ENCODE data around the gene HS2ST1.
"Not testable (repeated sequence)": the region's sequence is repeated elsewhere in the genome, so short reads cannot be mapped to it uniquely, and the experiment has no call there.

HS2ST1 gene

GRCh38 chr1:86948212-86948611, 33.8 kb downstream of the HS2ST1 start:
- Histone ChIP-seq H3K4me1 (ENCODE audit: control insufficient read depth, insufficient read depth, low read length) (peaks cover 10% of the 10 kb centered on the region), H3K4me3 (ENCODE audit: low read depth, low read length) (no peak overlapping the region), H3K36me3 (ENCODE audit: control insufficient read depth, insufficient read depth, low read length) (0 out of 2 replicates have a peak, but pooled peaks cover 2% of the 10 kb centered on the region), H3K27me3 (ENCODE audit: control insufficient read depth, insufficient read depth, low read length) (no peaks in the 10 kb centered on the region), H3K27ac (ENCODE audit: low read depth, low read length) (no peak overlapping the region), H3K9me3 (ENCODE audit: control insufficient read depth, insufficient read depth, low read depth, low read length) (no peaks in the 10 kb centered on the region), H3K9ac (ENCODE audit: low read length) (no peak overlapping the region)

DNA sequence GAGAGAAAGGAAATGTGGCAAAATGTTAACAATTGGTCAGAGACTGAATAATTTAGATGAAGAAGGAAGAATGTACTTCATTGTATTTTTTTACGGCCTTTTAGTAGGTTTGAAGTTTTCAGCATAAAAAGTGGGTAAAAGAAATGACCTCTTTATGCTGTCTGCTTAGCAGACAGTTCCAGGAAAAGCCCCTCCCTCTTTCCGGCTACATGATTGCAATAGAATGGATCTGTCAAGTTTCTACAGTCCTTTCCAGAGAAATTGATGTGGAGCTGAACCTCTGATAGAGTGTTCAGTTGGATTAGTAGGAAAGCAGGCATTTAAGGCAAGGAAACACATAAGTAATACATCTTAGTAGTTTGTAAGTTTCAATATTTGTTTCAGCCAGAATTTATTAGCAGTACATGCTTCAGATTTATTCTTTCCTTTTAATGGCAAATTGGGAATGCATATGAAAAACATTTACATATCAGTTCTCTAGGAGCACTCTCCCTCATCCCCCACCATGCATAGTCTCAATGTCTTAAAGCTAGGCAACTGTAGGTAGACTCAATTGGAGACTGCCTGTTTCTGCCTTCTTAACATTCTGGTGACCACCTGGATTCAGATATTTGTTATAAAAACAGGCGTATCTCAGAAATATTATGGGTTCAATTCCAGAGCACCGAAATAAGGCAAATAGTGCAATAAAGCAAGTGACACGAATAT, 36.4 kb downstream of the HS2ST1 start:
- no peak overlapping the region for H3K4me3 ChIP-seq (ENCODE audit: low read depth, low read length)
- H3K9ac ChIP-seq (ENCODE audit: low read length) = no peak overlapping the region
- H3K4me1 ChIP-seq (ENCODE audit: control insufficient read depth, insufficient read depth, low read length) = peaks cover 10% of the 10 kb centered on the region
- no peak overlapping the region for H3K27ac ChIP-seq (ENCODE audit: low read depth, low read length)
- no peaks in the 10 kb centered on the region for H3K27me3 ChIP-seq (ENCODE audit: control insufficient read depth, insufficient read depth, low read length)
- no peaks in the 10 kb centered on the region for H3K9me3 ChIP-seq (ENCODE audit: control insufficient read depth, insufficient read depth, low read depth, low read length)
- 0 out of 2 replicates have a peak, but pooled peaks cover 2% of the 10 kb centered on the region for H3K36me3 ChIP-seq (ENCODE audit: control insufficient read depth, insufficient read depth, low read length)

- H3K9ac ChIP-seq (ENCODE audit: low read length) = no peak overlapping the region
- H3K9me3 ChIP-seq (ENCODE audit: control insufficient read depth, insufficient read depth, low read depth, low read length) = no peaks in the 10 kb centered on the region
- H3K4me3 ChIP-seq (ENCODE audit: low read depth, low read length) = no peak overlapping the region
- 0 out of 2 replicates have a peak, but pooled peaks cover 2% of the 10 kb centered on the region for H3K36me3 ChIP-seq (ENCODE audit: control insufficient read depth, insufficient read depth, low read length)
- H3K4me1 ChIP-seq (ENCODE audit: control insufficient read depth, insufficient read depth, low read length) = peaks cover 10% of the 10 kb centered on the region
- H3K27ac ChIP-seq (ENCODE audit: low read depth, low read length) = no peak overlapping the region
- no peaks in the 10 kb centered on the region for H3K27me3 ChIP-seq (ENCODE audit: control insufficient read depth, insufficient read depth, low read length)
These were observed 37.0 kb downstream of the HS2ST1 start for GRCh38 chr1:86951430-86951829.

- H3K9me3 ChIP-seq (ENCODE audit: control insufficient read depth, insufficient read depth, low read depth, low read length) = no peaks in the 10 kb centered on the region
- no peaks in the 10 kb centered on the region for H3K27me3 ChIP-seq (ENCODE audit: control insufficient read depth, insufficient read depth, low read length)
- H3K4me1 ChIP-seq (ENCODE audit: control insufficient read depth, insufficient read depth, low read length) = peaks cover 10% of the 10 kb centered on the region
- H3K9ac ChIP-seq (ENCODE audit: low read length) = no peak overlapping the region
- 0 out of 2 replicates have a peak, but pooled peaks cover 2% of the 10 kb centered on the region for H3K36me3 ChIP-seq (ENCODE audit: control insufficient read depth, insufficient read depth, low read length)
- no peak overlapping the region for H3K4me3 ChIP-seq (ENCODE audit: low read depth, low read length)
- no peak overlapping the region for H3K27ac ChIP-seq (ENCODE audit: low read depth, low read length)
These were observed 38.7 kb downstream of the HS2ST1 start for GRCh38 chr1:86953167-86953566.

DNA sequence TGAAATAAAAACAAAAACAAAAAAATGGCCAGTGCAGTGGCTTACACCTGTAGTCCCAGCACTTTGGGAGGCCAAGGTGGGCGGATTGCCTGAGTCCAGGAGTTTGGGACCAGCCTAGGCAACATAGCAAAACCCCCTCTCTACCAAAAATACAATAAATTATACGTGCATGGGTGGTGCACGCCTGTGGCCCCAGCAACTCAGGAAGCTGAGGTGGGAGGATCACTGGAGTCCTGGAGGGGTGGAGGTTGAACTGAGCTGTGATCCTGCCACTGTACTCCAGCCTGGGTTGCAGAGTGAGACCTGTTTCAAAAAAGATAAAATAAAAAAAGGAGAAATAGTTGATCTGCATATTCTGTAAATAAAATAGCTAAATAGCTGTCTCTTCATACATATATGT, 41.2 kb downstream of the HS2ST1 start:
- H3K4me1 ChIP-seq (ENCODE audit: control insufficient read depth, insufficient read depth, low read length) = peaks cover 7% of the 10 kb centered on the region
- no peak overlapping the region for H3K4me3 ChIP-seq (ENCODE audit: low read depth, low read length)
- H3K9me3 ChIP-seq (ENCODE audit: control insufficient read depth, insufficient read depth, low read depth, low read length) = no peaks in the 10 kb centered on the region
- no peak overlapping the region for H3K27ac ChIP-seq (ENCODE audit: low read depth, low read length)
- peaks cover 2% of the 10 kb centered on the region; the same call in 1 of the 2 replicates for H3K36me3 ChIP-seq (ENCODE audit: control insufficient read depth, insufficient read depth, low read length)
- no peaks in the 10 kb centered on the region for H3K27me3 ChIP-seq (ENCODE audit: control insufficient read depth, insufficient read depth, low read length)
- no peak overlapping the region for H3K9ac ChIP-seq (ENCODE audit: low read length)

GRCh38 chr1:86956221-86956620, 41.8 kb downstream of the HS2ST1 start:
- H3K36me3 ChIP-seq (ENCODE audit: control insufficient read depth, insufficient read depth, low read length) = peaks cover 2% of the 10 kb centered on the region; the same call in 1 of the 2 replicates
- H3K4me1 ChIP-seq (ENCODE audit: control insufficient read depth, insufficient read depth, low read length) = peaks cover 1% of the 10 kb centered on the region; the same call in 1 of the 2 replicates
- H3K4me3 ChIP-seq (ENCODE audit: low read depth, low read length) = no peak overlapping the region

DNA sequence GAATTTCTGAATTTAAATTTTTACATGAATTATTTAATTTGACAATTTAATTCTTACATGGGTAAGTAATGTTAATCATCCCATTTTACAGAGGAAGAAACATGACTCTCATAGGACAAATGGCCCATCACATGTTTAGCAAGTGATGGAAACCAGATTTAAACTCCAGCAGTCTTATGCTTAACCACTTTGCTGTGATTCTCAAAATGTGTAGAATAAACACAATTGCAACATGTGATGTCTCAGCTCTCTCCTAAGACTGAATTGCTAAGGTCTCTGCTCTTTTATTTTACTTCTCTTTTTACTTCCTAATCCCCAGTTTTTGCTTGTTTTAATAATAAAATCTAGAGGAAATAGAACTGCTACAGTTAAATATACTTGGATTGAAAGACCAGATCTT, 42.8 kb downstream of the HS2ST1 start:
- Histone ChIP-seq H3K4me1 (ENCODE audit: control insufficient read depth, insufficient read depth, low read length) (no peaks in the 10 kb centered on the region), H3K9me3 (ENCODE audit: control insufficient read depth, insufficient read depth, low read depth, low read length) (peaks cover 6% of the 10 kb centered on the region; the same call in 1 of the 2 replicates), H3K27me3 (ENCODE audit: control insufficient read depth, insufficient read depth, low read length) (no peaks in the 10 kb centered on the region), H3K27ac (ENCODE audit: low read depth, low read length) (no peak overlapping the region), H3K9ac (ENCODE audit: low read length) (no peak overlapping the region), H3K36me3 (ENCODE audit: control insufficient read depth, insufficient read depth, low read length) (no peaks in the 10 kb centered on the region; the same call in 1 of the 2 replicates), H3K4me3 (ENCODE audit: low read depth, low read length) (no peak overlapping the region)

More at GRCh38 chr1:86956221-86956620, 41.8 kb downstream of the HS2ST1 start:
- H3K9me3 ChIP-seq (ENCODE audit: control insufficient read depth, insufficient read depth, low read depth, low read length) = no peaks in the 10 kb centered on the region
- H3K9ac ChIP-seq (ENCODE audit: low read length) = no peak overlapping the region
- no peak overlapping the region for H3K27ac ChIP-seq (ENCODE audit: low read depth, low read length)
- no peaks in the 10 kb centered on the region for H3K27me3 ChIP-seq (ENCODE audit: control insufficient read depth, insufficient read depth, low read length)

DNA sequence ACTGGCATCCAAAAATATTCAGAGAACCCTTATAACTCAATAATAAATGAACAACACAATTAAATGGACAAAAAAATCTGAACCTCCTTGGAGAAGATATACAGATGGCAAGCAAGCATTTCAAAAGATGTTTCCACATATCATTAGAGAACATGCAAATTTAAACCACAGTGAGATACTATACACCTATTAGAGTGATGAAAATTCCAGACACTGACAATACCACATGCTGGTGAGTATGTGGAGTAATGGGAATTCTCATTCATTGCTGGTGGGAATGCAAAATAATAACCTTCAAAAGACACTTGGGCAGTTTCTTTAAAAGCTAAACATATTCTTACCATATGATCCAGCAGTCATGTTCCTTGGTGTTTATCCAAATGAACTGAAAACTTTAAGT, 46.1 kb downstream of the HS2ST1 start:
- Histone ChIP-seq H3K4me1 (ENCODE audit: control insufficient read depth, insufficient read depth, low read length) (no peaks in the 10 kb centered on the region), H3K27me3 (ENCODE audit: control insufficient read depth, insufficient read depth, low read length) (no peaks in the 10 kb centered on the region), H3K4me3 (ENCODE audit: low read depth, low read length) (no peak overlapping the region), H3K27ac (ENCODE audit: low read depth, low read length) (no peak overlapping the region), H3K9me3 (ENCODE audit: control insufficient read depth, insufficient read depth, low read depth, low read length) (peaks cover 11% of the 10 kb centered on the region; the same call in 1 of the 2 replicates), H3K9ac (ENCODE audit: low read length) (no peak overlapping the region), H3K36me3 (ENCODE audit: control insufficient read depth, insufficient read depth, low read length) (no peaks in the 10 kb centered on the region; the same call in 1 of the 2 replicates)

DNA sequence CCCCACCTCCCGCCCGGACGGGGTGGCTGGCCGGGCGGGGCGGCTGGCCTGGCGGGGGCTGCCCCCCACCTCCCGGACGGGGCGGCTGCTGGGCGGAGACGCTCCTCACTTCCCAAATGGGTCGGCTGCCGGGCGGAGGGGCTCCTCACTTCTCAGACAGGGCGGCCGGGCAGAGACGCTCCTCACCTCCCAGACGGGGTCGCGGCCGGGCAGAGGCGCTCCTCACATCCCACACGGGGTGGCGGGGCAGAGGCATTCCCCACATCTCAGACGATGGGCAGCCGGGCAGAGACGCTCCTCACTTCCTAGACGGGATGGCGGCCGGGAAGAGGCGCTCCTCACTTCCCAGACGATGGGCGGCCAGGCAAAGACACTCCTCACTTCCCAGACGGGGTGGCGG, 49.4 kb downstream of the HS2ST1 start:
- H3K36me3 ChIP-seq (ENCODE audit: control insufficient read depth, insufficient read depth, low read length); H3K27me3 ChIP-seq (ENCODE audit: control insufficient read depth, insufficient read depth, low read length); H3K9ac ChIP-seq (ENCODE audit: low read length); H3K4me1 ChIP-seq (ENCODE audit: control insufficient read depth, insufficient read depth, low read length); H3K4me3 ChIP-seq (ENCODE audit: low read depth, low read length); H3K27ac ChIP-seq (ENCODE audit: low read depth, low read length): not testable (repeated sequence)
- H3K9me3 ChIP-seq (ENCODE audit: control insufficient read depth, insufficient read depth, low read depth, low read length) = peaks cover 11% of the 10 kb centered on the region; the same call in 1 of the 2 replicates

DNA sequence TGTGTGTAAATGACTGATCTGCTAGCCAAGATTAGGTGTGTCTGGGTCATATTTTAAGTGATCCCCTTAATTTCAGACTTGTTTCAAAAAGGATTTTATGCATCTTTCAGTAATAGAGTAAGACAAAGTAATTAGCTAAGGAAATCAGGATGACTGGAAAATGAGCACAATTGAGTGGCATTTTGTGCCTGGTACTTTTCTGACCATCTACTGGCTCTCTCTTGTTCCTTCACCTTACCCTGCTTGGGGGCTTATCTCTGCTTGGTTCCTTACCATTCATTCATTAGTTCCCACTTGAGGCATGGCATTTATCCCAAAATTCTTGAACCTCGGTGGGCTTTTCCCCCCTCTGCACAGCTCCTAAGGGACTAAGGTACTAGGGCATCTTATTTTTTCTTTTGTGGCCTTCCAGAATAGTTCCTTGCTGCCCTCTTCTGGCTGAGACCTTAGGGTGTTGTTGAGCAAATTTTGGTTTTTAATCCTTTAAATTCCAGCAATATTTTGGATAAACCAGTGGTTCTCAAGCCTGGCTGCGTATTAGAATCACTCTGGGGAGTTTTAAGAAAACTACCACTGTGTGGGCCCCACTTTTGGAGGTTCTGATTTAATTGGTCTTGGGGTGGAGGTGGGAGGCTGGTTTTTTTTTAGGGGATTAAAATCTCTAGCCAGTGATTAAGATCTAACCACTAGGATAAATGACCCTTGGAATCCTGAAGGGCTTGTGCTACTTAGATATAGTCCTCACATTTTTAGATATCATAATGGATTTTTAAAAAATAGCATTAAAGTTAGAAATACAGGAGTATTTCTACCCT, 50.8 kb downstream of the HS2ST1 start:
- H3K4me1 ChIP-seq (ENCODE audit: control insufficient read depth, insufficient read depth, low read length) = no peaks in the 10 kb centered on the region
- H3K9me3 ChIP-seq (ENCODE audit: control insufficient read depth, insufficient read depth, low read depth, low read length) = peaks cover 11% of the 10 kb centered on the region; the same call in 1 of the 2 replicates
- H3K27ac ChIP-seq (ENCODE audit: low read depth, low read length) = no peak overlapping the region
- H3K27me3 ChIP-seq (ENCODE audit: control insufficient read depth, insufficient read depth, low read length) = no peaks in the 10 kb centered on the region
- H3K36me3 ChIP-seq (ENCODE audit: control insufficient read depth, insufficient read depth, low read length) = no peaks in the 10 kb centered on the region
- H3K4me3 ChIP-seq (ENCODE audit: low read depth, low read length) = no peak overlapping the region
- H3K9ac ChIP-seq (ENCODE audit: low read length) = no peak overlapping the region

GRCh38 chr1:86965827-86966182, 51.4 kb downstream of the HS2ST1 start:
- Histone ChIP-seq H3K36me3 (ENCODE audit: control insufficient read depth, insufficient read depth, low read length) (no peaks in the 10 kb centered on the region), H3K27me3 (ENCODE audit: control insufficient read depth, insufficient read depth, low read length) (no peaks in the 10 kb centered on the region), H3K4me3 (ENCODE audit: low read depth, low read length) (no peak overlapping the region), H3K27ac (ENCODE audit: low read depth, low read length) (no peak overlapping the region), H3K9me3 (ENCODE audit: control insufficient read depth, insufficient read depth, low read depth, low read length) (peaks cover 11% of the 10 kb centered on the region; the same call in 1 of the 2 replicates), H3K4me1 (ENCODE audit: control insufficient read depth, insufficient read depth, low read length) (no peaks in the 10 kb centered on the region), H3K9ac (ENCODE audit: low read length) (no peak overlapping the region)

Data from HUES6 (cell line).